Middle frontal gyrus (tissue), 1 donor: ENCODE data around the gene MARS2.
"Not testable (repeated sequence)": the region's sequence is repeated elsewhere in the genome, so short reads cannot be mapped to it uniquely, and the experiment has no call there.

Experiments
- DNase-seq: peaks from one replicate; pipeline ENCODE4 v3.0.0-alpha.2; 2015; ENCODE audit warnings: low spot score; ENCODE audit errors: extremely low spot score

The MARS2 gene

GRCh38 chr2:197705121-197705911, at the start of gene MARS2:
Gene MARS2 (plus strand): TSS chr2:197705369. CDS start chr2:197705406, 37 bp downstream.
- peak; percentile 90 for DNase-seq

- no peak for DNase-seq
These were observed 47.6 kb upstream of the MARS2 start for GRCh38 chr2:197657562-197657961.

- no peak for DNase-seq
These were observed 43.5 kb upstream of the MARS2 start for GRCh38 chr2:197661626-197662025.

GRCh38 chr2:197666277-197666676, 38.9 kb upstream of the MARS2 start:
- DNase-seq = no peak

GRCh38 chr2:197668296-197668695, 36.9 kb upstream of the MARS2 start:
- no peak for DNase-seq

- DNase-seq = no peak
These were observed 36.1 kb upstream of the MARS2 start for GRCh38 chr2:197669077-197669476.

GRCh38 chr2:197672371-197672893, 32.7 kb upstream of the MARS2 start:
- no peak for DNase-seq

- DNase-seq = no peak
These were observed 32.1 kb upstream of the MARS2 start for GRCh38 chr2:197673106-197673505.

- DNase-seq = no peak
These were observed 31.6 kb upstream of the MARS2 start for GRCh38 chr2:197673606-197674005.

GRCh38 chr2:197674060-197674459, 31.1 kb upstream of the MARS2 start:
- no peak for DNase-seq

GRCh38 chr2:197674591-197674990, 30.6 kb upstream of the MARS2 start:
- no peak for DNase-seq

- DNase-seq = no peak
These were observed 29.9 kb upstream of the MARS2 start, which contains the start of gene RFTN2 for GRCh38 chr2:197675246-197675645. Gene RFTN2 (minus strand): TSS chr2:197675587. CDS start chr2:197675458, 129 bp downstream.

GRCh38 chr2:197675711-197676188, 29.4 kb upstream of the MARS2 start:
- DNase-seq = no peak

- DNase-seq = no peak
These were observed 28.1 kb upstream of the MARS2 start for GRCh38 chr2:197677056-197677455.

GRCh38 chr2:197677483-197677882, 27.7 kb upstream of the MARS2 start:
- no peak for DNase-seq

- DNase-seq = not testable (repeated sequence)
These were observed 10.0 kb upstream of the MARS2 start for GRCh38 chr2:197695206-197695605.

- not testable (repeated sequence) for DNase-seq
These were observed 9.2 kb upstream of the MARS2 start for GRCh38 chr2:197695971-197696370.

- DNase-seq = not testable (repeated sequence)
These were observed 8.6 kb upstream of the MARS2 start for GRCh38 chr2:197696571-197696970.

- DNase-seq = not testable (repeated sequence)
These were observed 5.4 kb upstream of the MARS2 start for GRCh38 chr2:197699724-197700123.

- DNase-seq = no peak
These were observed 4.2 kb upstream of the MARS2 start for GRCh38 chr2:197700960-197701359.

GRCh38 chr2:197704434-197705120, 592 bp upstream of the MARS2 start:
- no peak for DNase-seq
